ENCODE measurements around the gene KIAA0753. TPM values are rescaled to one million over a fixed set of nuclear protein-coding genes. Genes with fewer than 3 reads are reported as not detected.
"Not testable (repeated sequence)": the region's sequence is repeated elsewhere in the genome, so short reads cannot be mapped to it uniquely, and the experiment has no call there.

Gene KIAA0753
- total RNA-seq, 1 donor from 2014 or later, result 3.5 TPM

GRCh38 chr17:6623941-6624340 is 16.6 kb downstream of the KIAA0753 start:
- ATAC-seq (ENCODE audit: poor library complexity) (no peak), DNase-seq (no peak)
- intact Hi-C loops (cut with DNase I), result no loop called here

- ATAC-seq (ENCODE audit: poor library complexity) (no peak), DNase-seq (no peak)
- intact Hi-C loops (cut with DNase I), result no loop called here
Measured at GRCh38 chr17:6611231-6611630, 29.3 kb downstream of the KIAA0753 start.

- ATAC-seq (ENCODE audit: poor library complexity) (no peak), DNase-seq (no peak)
- intact Hi-C loops (cut with DNase I), result no loop called here
Measured at GRCh38 chr17:6610011-6610410, 30.5 kb downstream of the KIAA0753 start.

- ATAC-seq (ENCODE audit: poor library complexity), result no peak
- no peak for DNase-seq
- intact Hi-C loops (cut with DNase I), result no loop called here
Measured at GRCh38 chr17:6608321-6608720, 32.2 kb downstream of the KIAA0753 start.

- no peak for ATAC-seq (ENCODE audit: poor library complexity)
Measured at GRCh38 chr17:6605142-6605541, 35.4 kb downstream of the KIAA0753 start.

GRCh38 chr17:6603744-6604325 is 36.7 kb downstream of the KIAA0753 start:
- intact Hi-C loops (cut with DNase I), result no loop called here
- no peak for DNase-seq
- ATAC-seq (ENCODE audit: poor library complexity), result no peak

More at GRCh38 chr17:6605142-6605541, 35.4 kb downstream of the KIAA0753 start:
- intact Hi-C loops (cut with DNase I), result no loop called here
- DNase-seq, result no peak

- no peak for ATAC-seq (ENCODE audit: poor library complexity)
- no peak for DNase-seq
- intact Hi-C loops (cut with DNase I), result no loop called here
Measured at GRCh38 chr17:6602141-6602540, 38.4 kb downstream of the KIAA0753 start.

GRCh38 chr17:6599364-6599763 is 41.1 kb downstream of the KIAA0753 start:
- ATAC-seq (ENCODE audit: poor library complexity), result peak; percentile 53
- DNase-seq, result no peak
- intact Hi-C loops (cut with DNase I), result loop anchor here (10.0 kb wide), 1 partner anchor 115 kb away; no protein-coding TSS in a partner anchor

- ATAC-seq (ENCODE audit: poor library complexity) (no peak), DNase-seq (no peak)
- intact Hi-C loops (cut with DNase I), result loop anchor here (10.0 kb wide), 1 partner anchor 113 kb away; no protein-coding TSS in a partner anchor
Measured at GRCh38 chr17:6597727-6598126, 42.8 kb downstream of the KIAA0753 start.

- ATAC-seq (ENCODE audit: poor library complexity) (no peak), DNase-seq (no peak)
- intact Hi-C loops (cut with DNase I), result loop anchor here (10.0 kb wide), 1 partner anchor 112 kb away; no protein-coding TSS in a partner anchor
Measured at GRCh38 chr17:6596941-6597340, 43.6 kb downstream of the KIAA0753 start.

- DNase-seq (no peak), ATAC-seq (ENCODE audit: poor library complexity) (no peak)
- intact Hi-C loops (cut with DNase I), result loop anchor here (10.0 kb wide), 1 partner anchor 112 kb away; no protein-coding TSS in a partner anchor
Measured at GRCh38 chr17:6596511-6596910, 44.0 kb downstream of the KIAA0753 start.

- intact Hi-C loops (cut with DNase I), result loop anchor here (10.0 kb wide), 1 partner anchor 111 kb away; no protein-coding TSS in a partner anchor
Measured at GRCh38 chr17:6596081-6596480, 44.4 kb downstream of the KIAA0753 start.

GRCh38 chr17:6593371-6593770 is 47.1 kb downstream of the KIAA0753 start:
- ATAC-seq (ENCODE audit: poor library complexity); DNase-seq: not testable (repeated sequence)
- intact Hi-C loops (cut with DNase I), result loop anchor here (10.0 kb wide), 1 partner anchor 109 kb away; no protein-coding TSS in a partner anchor

More at GRCh38 chr17:6596081-6596480, 44.4 kb downstream of the KIAA0753 start:
- ATAC-seq (ENCODE audit: poor library complexity) (no peak), DNase-seq (no peak)

GRCh38 chr17:6592173-6592572 is 48.3 kb downstream of the KIAA0753 start:
- intact Hi-C loops (cut with DNase I), result loop anchor here (10.0 kb wide), 1 partner anchor 107 kb away; no protein-coding TSS in a partner anchor
- DNase-seq (no peak), ATAC-seq (ENCODE audit: poor library complexity) (no peak)

- ATAC-seq (ENCODE audit: poor library complexity), result no peak
Measured at GRCh38 chr17:6591599-6592158, 48.8 kb downstream of the KIAA0753 start.

GRCh38 chr17:6589266-6589946 is 51.1 kb downstream of the KIAA0753 start:
- ATAC-seq (ENCODE audit: poor library complexity), result no peak
- intact Hi-C loops (cut with DNase I), result no loop called here
- DNase-seq, result no peak

More at GRCh38 chr17:6591599-6592158, 48.8 kb downstream of the KIAA0753 start:
- no peak for DNase-seq
- intact Hi-C loops (cut with DNase I), result loop anchor here (10.0 kb wide), 1 partner anchor 107 kb away; no protein-coding TSS in a partner anchor

GRCh38 chr17:6588165-6588564 is 52.3 kb downstream of the KIAA0753 start:
- intact Hi-C loops (cut with DNase I), result no loop called here
- DNase-seq (no peak), ATAC-seq (ENCODE audit: poor library complexity) (no peak)

- no peak for DNase-seq
- ATAC-seq (ENCODE audit: poor library complexity), result no peak
- intact Hi-C loops (cut with DNase I), result no loop called here
Measured at GRCh38 chr17:6587310-6587709, 53.2 kb downstream of the KIAA0753 start.

- DNase-seq, result no peak
Measured at GRCh38 chr17:6583411-6583810, 57.1 kb downstream of the KIAA0753 start.

More at GRCh38 chr17:6583411-6583810, 57.1 kb downstream of the KIAA0753 start:
- intact Hi-C loops (cut with DNase I), result no loop called here
- ATAC-seq (ENCODE audit: poor library complexity), result no peak

Measured in Right ventricle myocardium superior (tissue), 1 donor.